NCI-H82 (cell line): Measurements from ENCODE around the gene ASPSCR1.

Source experiments
- DNase-seq: peaks from one replicate; lab custom pipeline; 2025; lab: John Stamatoyannopoulos, UW

Gene ASPSCR1

DNA sequence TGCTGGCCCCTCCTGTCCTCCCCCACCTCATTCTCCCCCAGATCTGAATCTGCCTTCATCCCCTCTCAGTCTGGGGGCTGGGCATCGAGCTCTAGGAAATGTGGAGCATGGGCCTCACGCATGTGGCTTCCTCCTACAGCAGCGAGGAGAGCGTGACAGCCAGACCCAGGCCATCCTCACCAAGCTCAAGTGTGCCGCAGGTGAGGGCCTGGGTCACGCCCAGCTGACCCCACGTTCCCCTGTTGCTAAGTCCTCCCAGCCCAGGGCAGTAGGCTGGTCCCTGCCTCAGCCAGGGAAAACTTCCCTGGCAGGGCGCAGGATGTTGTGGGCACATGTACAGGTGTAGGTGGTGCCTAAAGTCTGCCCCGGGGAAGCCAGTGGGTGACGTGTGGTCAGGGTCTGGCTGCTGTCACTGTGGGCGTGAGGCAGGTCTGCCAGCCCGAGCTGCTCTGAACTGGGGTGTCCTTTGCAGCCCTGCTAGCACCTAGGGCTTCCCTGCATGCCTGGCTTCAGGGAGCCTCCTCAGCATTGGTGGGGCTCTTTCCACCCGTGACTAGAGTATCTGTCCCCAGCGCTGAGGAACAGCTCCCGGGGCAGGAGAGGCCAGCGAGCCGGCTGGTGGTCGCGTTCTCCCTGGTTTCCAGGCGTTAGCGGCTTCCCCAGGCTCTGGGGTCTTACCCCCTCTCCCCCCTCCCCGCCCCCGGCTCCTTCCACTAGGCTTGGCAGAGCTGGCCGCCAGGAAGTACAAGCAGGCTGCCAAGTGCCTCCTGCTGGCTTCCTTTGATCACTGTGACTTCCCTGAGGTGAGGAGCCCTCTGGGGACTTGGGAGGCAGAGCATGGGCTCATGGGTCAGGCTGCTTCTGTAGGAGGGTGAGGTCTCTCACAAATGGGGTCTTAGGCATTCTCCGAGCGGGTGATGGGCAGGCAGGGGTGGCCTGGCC is 77.9 kb downstream of the ASPSCR1 start:
- DNase-seq: no peak

GRCh38 chr17:82055965-82056728 is 78.7 kb downstream of the ASPSCR1 start:
- DNase-seq: no peak

DNA sequence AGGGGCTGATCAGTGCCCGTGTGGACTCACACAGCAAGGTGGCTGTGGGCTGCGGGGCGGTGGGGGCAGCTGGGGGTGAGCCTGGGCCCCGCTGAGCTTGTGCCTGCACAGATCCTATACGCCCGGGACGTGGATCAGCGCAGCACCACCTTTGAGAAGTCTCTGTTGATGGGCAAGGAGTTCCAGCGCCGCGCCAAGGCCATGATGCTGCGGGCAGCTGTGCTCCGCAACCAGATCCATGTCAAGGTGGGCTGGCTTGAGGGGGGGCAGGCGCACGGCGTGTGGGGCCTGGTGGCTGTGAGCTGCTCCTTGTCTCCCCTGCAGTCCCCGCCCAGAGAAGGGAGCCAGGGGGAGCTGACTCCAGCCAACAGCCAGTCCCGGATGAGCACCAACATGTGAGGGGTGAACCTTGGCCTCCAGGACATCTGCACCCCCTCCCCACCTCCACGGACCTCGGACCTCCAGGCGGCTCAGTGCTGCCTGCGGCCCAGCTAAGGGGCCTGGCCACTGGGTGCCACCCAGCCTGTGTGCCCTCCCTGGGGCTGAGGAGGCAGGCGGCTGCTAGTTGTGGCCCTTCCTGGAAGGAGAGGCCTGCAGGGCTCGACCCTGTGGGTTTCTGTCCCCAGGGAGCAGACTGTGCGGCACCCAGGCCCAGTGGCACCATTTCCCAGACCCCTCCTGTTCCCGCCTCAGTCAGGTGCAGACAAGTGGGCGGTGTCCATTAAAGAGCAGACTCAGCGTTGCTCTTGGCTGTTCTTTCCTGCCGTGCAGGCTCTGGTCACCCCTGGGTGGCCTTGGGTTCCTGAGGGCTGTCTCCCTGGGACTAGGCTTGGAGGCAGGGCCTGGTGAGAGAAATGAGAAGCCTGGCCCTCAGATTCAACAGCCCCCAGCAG is 79.5 kb downstream of the ASPSCR1 start:
- no peak for DNase-seq

GRCh38 chr17:82058230-82058854 is 80.9 kb downstream of the ASPSCR1 start:
- no peak for DNase-seq

DNA sequence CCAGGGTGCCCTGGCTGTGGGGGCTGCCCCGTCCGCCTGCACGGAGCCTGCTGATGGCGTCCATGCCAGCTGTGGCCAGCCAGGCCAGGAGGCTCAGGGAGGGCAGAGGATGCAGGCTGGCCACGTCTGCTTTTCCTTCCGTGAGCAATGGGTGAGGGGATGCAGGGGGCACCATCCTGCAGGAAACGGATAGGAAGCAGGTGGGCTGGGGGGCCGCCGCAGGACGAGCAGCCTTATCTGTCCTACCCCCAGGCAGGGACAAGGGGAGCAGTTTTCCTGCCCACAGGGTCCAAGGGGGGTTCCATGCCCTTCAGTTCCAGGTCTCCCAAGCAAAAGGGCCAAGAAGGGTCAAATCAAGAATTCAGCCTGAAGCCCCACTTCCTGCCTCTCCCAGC is 81.4 kb downstream of the ASPSCR1 start:
- no peak for DNase-seq

GRCh38 chr17:82059272-82060000 is 82.0 kb downstream of the ASPSCR1 start:
- DNase-seq: no peak

DNA sequence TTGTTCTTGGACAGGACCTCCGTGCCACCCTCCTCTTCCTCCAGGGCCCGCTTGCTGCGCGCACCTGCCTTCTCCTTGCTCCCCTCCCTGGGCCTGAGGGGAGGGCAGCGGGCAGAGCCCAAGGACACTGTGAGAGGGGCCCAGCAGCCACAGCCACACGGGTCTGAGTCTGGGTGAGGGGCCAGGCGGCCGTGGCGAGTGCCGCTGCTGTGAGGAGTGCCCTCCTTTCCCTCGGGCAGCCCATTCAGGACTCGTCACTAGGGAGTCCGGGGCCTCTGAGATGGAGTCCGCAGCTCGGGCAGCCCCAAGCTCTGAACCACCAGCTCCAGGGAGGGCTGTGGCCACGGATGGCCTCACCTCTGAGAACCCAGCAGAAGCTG is 82.6 kb downstream of the ASPSCR1 start:
- no peak for DNase-seq

DNA sequence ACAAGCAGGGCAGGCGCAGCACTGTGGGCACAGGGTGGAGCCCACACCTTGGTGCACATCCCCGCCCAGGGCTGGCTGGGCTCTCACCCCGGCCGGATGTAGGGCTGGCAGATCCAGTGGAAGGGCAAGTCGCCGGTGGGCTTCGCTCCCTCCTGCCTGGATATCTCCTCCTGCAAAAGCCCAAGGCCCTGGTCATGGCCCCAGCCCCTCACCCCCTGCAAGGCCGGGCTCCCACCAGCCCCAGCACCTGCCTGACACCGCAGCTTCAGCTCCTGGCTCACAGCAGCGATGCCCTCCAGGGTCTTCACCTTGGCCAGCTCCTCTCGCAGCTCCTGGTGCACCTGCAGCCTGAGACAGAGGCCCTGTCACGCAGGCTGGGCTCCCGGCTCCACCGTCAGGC is 83.2 kb downstream of the ASPSCR1 start:
- DNase-seq: no peak

GRCh38 chr17:82061047-82061925 is 83.9 kb downstream of the ASPSCR1 start:
- DNase-seq: no peak

GRCh38 chr17:82062076-82062983 is 84.9 kb downstream of the ASPSCR1 start:
- DNase-seq: no peak

GRCh38 chr17:82062984-82063368 is 85.5 kb downstream of the ASPSCR1 start:
- no peak for DNase-seq

DNA sequence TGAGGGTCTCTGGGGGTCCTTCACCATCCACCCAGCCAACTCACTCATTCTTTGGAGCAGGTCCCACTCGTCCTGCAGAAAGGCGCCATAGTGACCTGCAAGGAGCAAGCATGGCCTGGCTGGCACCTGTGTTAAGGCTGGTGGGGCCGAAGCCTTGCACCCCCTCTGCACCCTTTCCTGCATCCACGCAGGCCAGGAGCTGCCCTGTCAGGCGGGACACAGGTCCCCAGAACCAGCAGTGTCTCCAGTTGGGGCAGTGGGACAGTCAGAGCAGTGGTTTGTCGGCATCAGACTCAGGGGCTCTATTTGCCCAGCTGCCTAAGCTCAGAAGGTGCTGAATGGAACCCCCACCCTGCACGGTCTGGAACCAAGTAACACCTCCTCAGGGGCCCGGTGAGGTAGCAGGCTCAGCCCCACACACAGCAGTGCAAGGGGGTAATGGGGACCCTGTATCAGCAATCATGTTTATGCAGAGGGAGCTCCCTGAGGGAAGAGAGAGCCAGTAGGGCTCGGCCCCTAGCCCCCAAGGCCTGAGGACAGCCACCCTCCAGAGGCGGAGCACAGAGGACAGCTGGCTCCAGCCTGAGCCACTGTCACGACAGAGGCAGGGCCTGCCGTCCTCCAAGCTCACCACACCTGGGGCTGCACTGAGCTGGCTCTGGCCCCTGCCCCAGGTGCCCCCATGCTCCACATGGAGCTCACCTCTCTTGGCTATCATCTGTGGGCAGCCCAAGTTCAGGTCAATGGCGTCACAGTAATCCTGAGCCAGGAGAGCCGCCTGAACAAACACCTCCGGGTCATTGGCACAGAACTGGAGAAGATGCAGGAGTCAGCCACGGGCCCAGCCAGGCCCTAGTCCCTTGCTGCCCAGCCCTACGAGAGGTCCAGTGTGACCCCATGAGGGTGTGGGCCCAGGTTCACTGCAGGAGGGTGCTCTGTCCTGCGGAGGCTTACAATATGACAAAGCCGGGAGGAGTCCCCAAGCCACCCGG is 86.3 kb downstream of the ASPSCR1 start:
- no peak for DNase-seq

GRCh38 chr17:82064433-82065192 is 87.2 kb downstream of the ASPSCR1 start:
- no peak for DNase-seq

- peak; percentile 38 for DNase-seq
Observed at GRCh38 chr17:82065193-82065637, 87.8 kb downstream of the ASPSCR1 start.

DNA sequence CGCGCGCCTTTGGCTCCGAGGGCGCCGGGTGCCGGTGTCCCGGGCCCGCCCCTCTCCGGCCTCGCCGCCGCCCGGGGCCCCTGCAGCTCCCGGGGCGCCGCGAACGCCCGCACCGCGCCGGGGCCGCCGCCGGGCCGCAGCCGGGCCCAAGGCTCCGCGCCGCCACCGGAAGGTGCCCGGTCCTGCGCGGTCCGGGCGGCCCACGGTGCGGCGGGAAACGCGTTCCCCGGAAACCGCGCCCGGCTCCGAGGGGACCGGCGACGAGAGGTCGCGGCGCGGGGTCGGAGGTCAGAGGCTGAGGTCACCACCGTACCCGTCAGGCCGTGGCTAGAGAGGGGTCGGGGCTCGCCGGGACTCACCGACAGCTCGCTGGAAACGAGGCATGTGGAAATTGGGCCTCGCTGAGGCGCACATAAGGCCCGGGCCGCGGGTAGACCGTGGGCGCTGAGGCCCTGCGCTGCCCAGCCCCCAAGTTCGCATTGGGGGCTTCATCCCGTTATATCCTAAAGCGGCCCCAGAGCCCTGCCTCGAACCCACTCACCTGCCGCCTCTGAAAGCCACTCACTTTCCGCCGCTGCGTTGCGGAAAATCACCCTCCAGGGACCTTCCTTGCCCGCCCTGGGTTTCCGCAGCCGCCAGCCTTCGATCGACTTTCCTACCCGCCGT is 88.3 kb downstream of the ASPSCR1 start, which contains the start of gene DUS1L:
DUS1L (minus strand) TSS at position 167 of the 666 bp plus-strand sequence. CDS start 745 bp downstream, outside the sequence.
- DNase-seq: peak; percentile 63
